SHP77 treated with DMSO at 0.1 percent for 48 hours (cell line): ENCODE measurements around the gene SYNGR1.
"Not testable (repeated sequence)": the region's sequence is repeated elsewhere in the genome, so short reads cannot be mapped to it uniquely, and the experiment has no call there.

Experiments used
- DNase-seq: peaks from one replicate; lab custom pipeline; 2025; lab: John Stamatoyannopoulos, UW

SYNGR1 gene

GRCh38 chr22:39317084-39317774 is 32.6 kb upstream of the SYNGR1 start:
- DNase-seq = no peak

- no peak for DNase-seq
These were observed 31.9 kb upstream of the SYNGR1 start for GRCh38 chr22:39317775-39318506.

- DNase-seq = no peak
These were observed 31.1 kb upstream of the SYNGR1 start for GRCh38 chr22:39318507-39319283.

- DNase-seq = peak; percentile 98
These were observed 30.3 kb upstream of the SYNGR1 start, which contains the start of gene RPL3 for GRCh38 chr22:39319284-39320022. Gene RPL3, minus strand, starts transcription at chr22:39319623. Its CDS starts 26 bp downstream, at chr22:39319597.

GRCh38 chr22:39320616-39321029 is 29.2 kb upstream of the SYNGR1 start:
- not testable (repeated sequence) for DNase-seq

DNA sequence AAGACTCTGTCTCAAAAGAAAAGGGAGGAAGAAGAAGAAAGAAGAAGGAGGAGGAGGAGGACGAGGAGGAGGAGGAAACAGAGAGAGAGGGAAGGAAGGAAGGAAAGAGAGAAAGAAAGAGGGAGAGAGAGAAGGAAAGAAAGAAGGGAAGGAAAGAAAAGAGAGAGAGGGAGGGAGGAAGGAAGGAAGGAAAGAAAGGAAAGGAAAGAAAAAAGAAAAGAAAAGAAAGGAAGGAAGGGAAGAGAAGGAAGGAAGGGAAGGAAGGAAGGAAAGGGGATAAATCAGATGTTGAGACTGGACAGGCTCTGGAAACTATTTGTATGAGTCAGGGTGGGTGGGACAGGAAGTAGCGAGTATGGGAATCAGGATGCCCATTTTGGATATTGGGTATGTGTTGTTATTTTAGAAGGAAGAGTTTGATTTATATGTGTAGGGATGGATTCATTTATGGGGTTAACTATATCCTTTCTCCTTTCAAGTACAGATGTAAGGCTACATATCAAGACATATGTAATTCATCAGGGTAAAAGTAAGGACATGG is 24.3 kb upstream of the SYNGR1 start:
- DNase-seq = no peak

DNA sequence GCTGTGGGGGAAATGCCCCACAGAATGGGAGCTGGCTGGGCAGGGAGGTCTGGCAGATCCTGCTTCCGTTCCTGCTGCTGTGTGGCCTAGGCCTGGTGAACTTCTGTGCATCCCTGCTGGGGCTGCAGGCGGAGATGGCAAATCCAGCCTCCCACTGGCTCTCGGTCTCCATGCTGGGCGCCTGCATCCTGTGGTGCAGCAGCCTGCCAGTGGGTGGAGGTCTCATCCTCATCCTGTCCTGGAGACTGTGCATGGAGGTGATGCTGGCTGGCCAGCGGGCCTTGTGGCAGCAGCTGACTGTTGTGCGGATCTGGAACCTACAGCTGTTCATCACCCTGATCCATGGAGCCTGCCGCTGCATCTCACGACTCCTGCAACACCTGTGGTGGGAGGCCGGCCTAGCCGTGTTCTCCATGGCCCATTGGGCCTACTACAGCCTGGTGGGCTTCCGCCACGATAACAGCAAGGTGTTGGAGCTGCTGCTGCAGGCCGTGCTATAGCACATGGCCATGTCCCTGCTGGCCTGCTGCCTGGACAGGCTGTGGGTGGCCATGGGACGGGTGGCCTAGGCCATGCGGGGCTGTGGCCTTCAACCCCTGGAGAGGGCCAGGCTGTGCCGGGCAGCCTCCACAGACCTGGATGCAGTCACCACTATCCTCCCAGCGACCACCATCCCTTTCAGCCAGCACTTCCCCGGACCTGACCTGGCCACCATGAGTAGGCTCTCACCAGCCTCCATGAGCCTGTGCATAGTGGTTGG is 21.6 kb upstream of the SYNGR1 start:
- no peak for DNase-seq

DNA sequence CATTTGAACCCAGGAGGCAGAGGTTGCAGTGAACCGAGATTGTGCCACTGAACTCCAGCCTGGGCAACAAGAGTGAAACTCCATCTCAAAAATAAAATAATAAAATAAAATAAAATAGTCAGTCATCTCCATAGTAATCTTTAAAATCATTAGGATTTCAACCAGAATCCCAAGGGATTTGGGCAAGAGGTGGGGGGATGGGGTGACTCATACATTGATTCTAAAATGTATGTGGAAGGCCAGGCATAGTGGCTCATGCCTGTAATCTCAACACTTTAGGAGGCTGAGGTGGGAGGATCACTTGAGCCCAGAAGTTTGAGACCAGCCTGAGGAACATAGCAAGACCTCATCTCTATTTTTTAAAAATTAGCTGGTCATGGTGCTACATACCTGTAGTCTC is 19.2 kb upstream of the SYNGR1 start:
- DNase-seq = not testable (repeated sequence)

DNA sequence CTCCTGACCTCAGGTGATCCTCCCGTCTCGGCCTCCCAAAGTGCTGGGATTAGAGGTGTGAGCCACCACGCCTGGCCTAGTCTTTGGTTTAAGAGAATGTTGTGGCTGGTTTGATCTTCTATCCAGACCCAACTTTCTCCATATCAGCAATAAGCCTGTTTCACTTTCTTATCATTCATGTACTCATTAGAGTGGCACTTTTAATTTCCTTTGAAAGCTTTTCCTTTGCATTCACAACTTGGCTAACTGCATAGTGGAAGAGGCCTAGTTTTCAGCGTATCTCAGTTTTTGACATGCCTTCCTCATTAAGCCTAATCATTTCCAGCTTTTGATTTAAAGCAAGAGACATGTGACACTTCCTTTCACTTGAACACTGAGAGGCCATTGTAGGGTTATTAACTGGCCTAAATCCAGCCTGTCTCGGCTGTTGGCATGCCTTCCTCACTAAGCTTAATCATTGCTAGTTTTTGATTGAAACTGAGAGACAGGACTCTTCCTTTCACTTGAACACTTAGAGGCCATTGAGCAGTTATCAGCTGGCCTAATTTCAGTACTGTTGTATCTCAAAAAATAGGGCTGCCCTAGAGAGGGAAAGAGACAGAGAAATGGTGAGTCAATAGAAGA is 17.2 kb upstream of the SYNGR1 start:
- DNase-seq = no peak

- no peak for DNase-seq
These were observed 13.4 kb upstream of the SYNGR1 start for GRCh38 chr22:39336411-39336810.

DNA sequence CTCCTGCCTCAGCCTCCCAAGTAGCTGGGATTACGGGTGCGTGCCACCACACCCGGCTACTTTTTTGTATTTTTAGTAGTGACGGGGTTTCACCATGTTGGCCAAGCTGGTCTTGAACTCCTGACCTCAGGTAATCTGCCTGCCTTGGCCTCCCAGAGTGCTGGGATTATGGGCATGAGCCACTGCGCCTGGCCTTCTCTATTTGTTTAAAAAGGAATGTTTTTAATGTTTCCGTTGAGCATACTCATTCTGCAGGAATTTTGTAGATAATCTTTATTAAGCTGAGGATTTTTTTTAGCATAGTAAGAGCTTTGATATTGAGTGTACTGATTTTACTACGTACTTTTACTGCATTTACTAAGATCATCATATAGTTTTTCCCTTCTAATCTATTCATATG is 10.0 kb upstream of the SYNGR1 start:
- DNase-seq = not testable (repeated sequence)

DNA sequence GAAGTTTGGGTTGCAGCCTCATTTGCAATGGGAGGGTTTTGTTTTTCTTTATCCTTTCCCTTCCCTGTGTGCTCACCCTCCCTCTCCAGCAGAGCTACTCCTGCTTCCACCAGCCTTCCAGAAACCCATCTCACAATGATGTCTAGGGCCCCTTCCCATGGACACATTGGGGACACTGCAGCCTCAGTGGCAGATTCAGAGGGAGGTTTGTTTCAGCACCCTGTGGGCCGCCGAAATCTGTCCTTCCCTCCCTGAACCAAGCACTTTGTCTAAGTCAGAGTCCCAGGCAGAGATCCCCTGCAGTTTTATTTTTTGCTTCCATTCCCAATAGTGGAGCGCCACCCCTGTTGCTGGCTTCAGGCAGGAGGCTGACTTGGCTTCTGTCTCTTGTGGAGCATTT is 8.6 kb upstream of the SYNGR1 start:
- no peak for DNase-seq

DNA sequence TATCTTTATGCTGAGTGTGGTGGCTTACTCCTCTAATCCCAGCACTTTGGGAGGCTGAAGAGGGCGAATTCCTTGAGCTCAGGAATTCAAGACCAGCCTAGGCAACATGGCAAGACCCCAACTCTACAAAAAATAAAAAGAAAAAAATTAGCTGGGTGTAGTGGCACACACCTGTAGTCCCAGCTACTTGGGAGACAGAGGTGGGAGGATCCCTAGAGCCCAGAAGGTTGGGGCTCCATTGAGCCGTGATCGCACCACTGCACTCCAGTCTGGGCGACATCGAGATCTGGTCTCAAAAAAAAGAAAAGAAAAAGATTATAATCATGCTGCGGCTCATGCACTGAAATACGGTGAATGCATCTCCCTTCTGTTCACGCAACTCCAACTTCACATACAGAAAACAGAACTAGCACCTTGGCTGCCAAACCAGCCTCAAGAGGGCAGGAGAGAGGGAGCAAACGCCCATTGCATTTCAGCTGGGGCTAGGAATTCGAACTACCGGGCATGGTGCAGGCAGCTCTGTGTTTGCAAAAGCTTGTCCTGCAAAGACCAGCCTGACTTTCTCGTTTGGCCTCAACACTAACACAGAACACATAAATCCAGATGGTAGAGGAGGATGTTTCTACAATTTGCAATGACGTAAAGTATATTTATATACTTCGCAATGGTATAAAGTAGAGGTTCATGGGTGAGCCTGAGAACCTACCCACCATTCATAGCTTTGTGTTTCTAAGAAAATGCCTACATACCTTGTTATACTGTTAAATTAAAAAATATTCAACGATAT is 6.3 kb upstream of the SYNGR1 start:
- peak; percentile 13 for DNase-seq

DNA sequence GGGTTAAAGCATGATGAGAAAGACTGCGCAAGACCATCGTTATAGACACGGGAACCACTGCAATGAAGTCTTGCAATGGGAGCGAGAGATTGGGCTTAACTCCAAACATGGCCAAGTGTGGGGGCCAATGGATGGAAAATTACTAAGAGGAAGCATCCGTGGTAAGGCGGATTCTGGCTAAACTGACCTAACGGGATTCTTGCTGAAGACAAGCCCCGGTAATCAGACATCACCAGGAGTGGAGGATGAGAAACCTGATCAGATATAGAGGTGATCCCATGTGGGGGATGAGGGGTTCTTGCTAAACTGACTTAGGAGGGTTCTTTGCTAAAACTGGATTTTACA is 5.8 kb upstream of the SYNGR1 start:
- DNase-seq = no peak

DNA sequence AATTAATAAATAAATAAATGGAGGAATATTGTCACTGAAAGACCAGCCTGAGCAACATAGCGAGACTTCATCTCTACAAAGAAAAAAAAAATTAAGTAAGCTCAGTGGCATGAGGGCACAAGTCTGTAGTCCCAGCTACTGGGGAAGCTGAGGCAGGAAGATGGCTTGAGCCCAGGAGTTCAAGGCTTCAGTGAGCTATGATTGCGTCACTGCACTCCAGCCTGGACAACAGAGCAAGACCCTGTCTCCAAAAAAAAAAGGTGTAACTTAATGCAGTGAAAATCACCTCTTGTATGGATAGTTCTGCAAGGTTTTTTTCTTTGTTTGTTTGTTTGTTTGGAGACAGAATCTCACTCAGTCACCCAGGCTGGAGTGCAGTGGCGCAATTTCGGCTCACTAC is 4.6 kb upstream of the SYNGR1 start:
- DNase-seq = no peak

DNA sequence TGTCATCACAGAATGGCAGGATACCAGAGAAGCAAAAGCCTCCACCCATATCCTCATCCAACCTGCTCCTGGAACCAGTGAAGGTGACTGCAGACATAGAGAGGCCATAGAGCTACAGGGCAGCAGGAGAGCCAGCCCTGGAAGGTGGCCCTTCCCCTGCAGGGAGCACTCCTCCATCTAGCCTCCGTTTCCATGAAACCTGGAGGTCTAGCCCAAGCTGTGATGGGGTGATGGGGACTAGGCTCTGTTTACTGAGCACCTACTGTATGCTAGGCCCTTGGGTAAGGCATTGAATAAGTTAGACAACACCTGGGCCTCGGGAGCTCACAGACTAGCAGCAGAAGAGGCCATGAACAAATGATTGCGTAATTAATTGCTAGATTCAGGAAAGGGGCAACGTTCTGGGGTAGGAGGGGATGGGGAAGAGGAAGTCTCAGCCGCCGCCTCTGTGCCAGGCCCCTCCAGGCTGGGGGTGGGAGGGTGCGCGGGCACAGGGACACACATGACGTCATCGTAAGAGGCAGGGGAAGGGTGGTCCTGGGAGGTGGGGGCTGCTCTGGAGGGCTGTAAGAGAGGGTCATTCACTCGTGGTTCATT is 784 bp upstream of the SYNGR1 start:
- DNase-seq = no peak

GRCh38 chr22:39349506-39349966 is 255 bp upstream of the SYNGR1 start:
- no peak for DNase-seq

DNA sequence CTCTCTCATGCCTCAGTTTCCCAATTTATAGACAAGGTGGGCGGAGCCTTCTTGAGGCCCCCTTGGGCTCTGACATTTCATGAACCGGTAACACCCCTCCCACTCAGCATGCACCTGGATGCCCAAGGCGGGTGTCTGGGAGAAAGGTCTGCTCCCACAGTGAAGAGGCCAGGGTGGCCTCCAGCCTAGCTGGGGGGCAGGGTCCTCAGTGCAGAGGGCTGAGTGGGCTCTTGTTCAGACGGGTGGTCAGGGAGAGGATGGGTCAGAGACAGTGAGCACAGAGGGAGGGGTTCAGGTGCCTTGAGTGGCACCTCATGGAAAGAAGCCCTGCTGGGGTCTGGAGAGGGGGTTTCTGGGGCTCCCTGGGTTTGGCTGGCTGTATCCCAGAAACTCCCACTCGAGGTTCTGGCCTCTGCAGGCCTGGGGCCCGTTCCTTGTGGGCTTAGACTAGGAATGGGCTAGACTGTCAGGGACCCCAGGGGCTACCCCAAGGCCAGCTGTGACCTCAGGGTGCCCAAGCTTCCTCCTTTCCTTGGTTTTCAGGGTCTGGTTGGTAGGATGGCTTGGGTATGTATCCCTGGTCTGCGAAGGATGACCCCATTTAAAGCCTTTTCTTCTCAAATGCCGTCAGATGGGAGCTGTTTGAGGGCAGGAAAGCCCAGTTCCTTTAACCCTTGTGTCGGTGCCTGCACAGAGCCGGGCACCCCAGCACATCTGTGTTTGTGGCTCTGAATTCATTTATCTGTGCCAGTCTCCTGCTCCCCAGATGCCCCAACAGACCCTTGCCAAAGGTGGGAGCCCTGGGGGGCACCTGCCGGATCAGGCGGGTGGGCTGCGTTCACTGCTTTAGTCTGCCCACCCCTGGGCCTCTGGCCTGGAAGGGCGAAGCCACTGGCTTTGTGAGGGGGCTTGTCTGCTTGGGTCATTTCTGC is 1.2 kb downstream of the SYNGR1 start:
- DNase-seq = no peak
